Activated CD4-positive, alpha-beta T cell treated with anti-CD3 and anti-CD28 coated beads for 24 hours (primary cell): ENCODE results near the gene CCDC13.
"Not testable (repeated sequence)": the region's sequence is repeated elsewhere in the genome, so short reads cannot be mapped to it uniquely, and the experiment has no call there.

Source experiments
- DNase-seq, 2 donors: peaks; one replicate each; pipeline ENCODE4 v3.0.0-alpha.2; 2020; ENCODE audit warnings: low read depth in 2 of 2

CCDC13 gene, protein sequence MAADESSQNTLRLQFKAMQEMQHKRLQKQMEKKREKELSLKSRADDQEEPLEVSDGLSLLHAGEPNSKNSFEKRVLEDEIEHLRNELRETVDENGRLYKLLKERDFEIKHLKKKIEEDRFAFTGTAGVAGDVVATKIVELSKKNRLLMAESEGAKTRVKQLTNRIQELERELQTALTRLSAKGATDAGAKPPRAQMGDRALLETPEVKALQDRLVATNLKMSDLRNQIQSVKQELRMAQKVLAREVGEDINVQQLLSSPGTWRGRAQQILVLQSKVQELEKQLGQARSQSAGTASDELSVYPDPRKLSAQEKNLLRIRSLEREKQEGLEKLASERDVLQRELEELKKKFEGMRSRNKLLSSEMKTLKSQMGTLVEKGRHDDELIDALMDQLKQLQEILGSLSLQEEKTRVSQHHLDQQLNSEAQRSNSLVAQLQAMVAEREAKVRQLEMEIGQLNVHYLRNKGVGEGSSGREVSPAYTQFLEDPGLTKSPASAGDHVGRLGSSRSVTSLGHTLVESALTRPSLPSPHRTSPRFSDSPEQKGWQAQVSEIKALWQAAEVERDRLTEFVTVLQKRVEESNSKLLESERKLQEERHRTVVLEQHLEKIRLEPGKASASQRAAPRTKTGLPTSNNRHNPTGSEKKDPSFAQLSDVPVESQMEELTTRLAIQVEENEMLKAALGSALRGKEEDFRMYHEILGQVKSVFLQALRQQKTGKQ

DNA sequence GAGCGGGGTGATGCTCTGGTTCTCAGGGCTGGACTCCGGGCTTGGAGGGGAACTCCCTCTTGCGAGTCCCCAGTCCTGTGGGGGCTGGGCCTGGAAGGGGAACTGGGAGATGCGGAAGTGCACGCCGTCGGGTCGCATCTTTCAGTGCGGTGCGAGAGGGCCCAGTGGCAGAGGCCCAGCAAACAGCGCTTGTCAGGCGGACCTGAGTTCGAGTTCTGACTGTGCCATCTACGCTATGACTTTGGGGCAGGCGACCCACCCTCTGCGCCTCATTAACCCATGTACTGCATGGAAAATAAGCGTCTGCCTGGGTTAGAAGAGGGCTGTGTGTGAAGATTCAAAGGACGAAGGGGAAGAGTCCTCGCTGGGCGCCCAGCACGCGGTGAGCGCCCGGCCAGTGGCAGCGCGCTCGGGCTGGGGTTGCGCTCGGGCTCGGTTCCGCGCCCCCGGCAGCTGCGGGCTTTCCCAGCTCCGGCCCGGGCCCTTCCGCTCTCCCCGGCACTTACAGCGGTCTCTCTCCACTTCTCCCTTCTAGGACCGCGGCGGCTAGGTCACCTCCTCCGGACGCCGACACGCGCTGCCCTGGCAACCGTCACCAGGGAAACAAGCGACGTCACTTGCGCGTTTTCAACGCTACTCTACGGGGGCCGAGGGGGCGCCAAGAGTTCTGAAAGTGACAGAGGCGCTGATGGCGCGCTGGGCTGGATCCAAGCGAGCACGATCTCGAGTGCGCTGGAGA, at the start of gene CCDC13:
Gene CCDC13, minus strand, starts transcription at position 584 of the 739 bp plus-strand sequence. CDS start 14,908 bp downstream, outside the sequence.
- peak; percentile 72 to 91 for DNase-seq

DNA sequence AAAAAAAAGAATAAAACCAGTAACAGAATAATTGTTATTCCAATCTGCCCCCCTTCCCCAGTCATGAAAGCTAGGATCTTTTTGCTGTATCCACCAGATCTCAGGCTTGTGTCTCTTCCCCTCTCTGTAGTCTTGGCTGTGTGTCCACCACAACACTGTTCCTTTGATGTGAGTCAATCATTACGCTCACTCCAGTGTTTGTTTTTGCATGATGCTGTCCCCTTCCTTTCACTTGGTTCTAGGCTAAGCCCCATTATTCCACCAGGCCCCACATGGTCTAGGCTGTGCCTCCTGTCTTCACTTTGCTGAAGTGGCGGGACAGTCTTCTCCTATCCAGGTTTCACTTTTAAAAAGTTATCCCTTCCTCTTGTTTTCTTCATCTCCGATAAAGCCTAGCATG, 49.8 kb upstream of the CCDC13 start:
- DNase-seq, result no peak

DNA sequence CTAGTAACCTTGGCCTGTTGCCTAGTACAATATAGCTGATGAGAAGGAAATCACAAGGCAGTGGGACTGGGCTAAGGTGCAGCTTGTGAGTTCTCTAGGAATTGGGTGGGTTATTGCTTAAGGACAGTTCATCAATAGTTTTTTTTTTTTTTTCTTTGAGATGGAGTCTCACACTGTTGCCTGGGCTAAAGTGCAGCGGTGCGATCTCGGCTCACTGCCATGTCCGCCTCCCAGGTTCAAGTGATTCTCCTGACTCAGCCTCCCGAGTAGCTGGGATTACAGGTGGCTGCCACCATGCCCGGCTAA, 47.6 kb upstream of the CCDC13 start:
- DNase-seq, result no peak

DNA sequence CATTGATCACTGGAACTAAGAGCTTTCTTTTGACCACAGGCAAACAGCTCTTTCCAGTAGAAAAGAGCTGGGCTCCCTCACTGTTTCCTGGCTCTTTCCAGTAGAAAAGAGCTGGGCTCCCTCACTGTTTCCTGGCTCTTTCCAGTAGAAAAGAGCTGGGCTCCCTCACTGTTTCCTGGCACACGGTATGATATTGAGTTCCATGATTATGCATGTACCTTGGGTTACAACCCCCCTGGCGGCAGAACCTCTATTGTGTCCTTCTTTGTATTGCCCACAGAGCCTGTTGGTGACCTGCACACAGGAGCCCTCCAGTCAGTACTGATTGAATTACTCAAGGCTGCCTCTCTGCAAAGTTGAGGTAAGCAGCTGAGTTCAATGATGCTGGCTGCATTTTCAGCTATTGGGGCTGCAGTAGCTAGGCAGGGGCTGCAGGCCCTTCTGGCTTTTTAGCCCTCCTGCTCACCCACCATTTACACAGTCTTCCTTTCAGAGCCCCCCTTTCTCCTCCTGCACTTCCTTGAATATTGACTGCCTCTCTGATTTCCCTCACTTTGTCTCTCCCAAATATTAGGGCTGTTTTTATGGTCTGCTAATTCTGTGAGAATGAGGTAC, 46.4 kb upstream of the CCDC13 start:
- no peak for DNase-seq

DNA sequence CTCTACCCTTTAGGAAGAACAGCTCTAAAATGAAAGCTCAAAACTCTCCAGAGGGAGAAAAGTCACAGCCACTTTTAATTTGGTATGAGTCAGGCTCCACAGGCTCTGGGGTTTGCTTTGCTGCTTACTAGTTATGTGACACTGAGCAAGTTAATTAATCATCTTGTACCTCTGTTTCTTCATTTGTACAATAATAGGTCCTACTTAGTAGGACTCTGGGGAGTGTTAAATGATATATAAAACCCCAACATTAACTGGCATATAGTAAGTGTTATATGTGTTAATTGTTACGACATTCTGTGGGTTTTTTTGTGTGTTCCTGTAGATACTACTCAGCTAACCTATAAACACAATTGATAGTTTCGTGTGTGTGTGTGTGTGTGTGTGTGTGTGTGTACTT, 42.8 kb upstream of the CCDC13 start:
- no peak for DNase-seq

DNA sequence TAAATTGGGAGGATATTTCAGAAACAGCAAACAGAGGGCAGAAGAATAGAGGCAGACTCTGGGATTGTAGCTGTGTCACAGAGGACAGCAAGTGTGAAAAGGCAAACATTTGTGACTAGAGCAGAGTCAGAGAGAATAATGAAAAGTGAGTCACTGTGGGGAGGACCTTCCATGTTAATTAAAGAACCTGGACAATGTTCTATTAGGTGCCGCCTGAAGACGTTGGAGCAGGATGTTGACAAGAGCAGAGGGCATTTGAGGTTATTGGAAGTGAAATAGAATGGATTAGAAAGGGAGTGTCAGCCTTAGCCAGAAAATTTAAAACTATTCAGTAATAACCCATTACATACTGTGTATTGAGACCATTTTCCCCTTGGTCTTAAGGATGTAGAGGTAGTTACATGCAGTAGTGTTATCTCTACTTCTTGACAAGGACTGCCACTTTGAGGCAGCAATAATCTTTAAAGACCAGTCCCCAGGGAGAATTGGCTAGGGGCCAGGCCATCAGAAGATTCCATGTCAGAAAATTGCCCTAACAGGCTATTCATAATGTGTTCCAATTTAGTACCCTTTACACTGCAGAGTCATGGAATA, 42.0 kb upstream of the CCDC13 start:
- no peak for DNase-seq

DNA sequence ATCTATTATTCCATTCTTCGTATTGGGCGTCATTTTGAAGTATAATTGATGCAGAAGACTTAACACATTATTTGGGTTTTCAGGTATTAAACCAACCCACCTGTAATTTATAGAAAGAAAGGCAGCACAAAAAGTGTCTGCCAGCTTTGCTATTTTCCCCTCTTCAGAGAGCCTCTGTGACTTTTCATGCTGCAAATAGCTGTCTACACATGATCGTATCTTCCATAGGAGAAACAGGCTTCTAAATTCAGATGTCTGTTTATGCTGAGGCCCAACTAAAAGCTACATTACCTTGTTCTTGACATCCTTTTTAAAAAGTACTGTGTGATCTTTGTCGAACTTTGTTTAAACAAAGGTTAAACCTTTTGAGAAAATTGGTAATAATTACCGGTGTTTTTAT, 41.2 kb upstream of the CCDC13 start:
- no peak for DNase-seq

DNA sequence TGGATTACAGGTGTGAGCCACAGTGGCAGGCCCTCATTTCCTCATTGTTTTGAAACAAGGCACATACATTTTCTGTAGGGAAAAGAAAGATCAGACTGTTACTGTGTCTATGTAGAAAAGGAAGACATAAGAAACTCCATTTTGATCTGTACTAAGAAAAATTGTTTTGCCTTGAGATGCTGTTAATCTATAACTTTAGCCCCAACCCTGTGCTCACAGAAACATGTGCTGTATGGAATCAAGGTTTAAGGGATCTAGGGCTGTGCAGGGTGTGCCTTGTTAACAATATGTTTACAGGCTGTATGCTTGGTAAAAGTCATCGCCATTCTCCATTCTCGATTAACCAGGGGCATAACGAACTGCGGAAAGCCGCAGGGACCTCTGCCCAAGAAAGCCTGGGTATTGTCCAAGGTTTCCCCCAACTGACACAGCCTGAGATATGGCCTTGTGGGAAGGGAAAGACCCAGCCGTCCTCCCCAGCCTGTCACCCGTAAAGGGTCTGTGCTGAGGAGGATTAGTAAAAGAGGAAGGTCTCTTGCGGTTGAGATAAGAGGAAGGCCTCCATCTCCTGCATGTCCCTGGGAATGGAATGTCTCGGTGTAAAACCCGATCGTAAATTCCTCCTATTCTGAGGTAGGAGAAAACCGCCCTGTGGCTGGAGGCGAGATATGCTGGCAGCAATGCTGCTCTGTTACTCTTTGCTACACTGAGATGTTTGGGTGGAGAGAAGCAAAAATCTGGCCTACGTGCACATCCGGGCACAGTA, 38.2 kb upstream of the CCDC13 start:
- DNase-seq, result not testable (repeated sequence)

DNA sequence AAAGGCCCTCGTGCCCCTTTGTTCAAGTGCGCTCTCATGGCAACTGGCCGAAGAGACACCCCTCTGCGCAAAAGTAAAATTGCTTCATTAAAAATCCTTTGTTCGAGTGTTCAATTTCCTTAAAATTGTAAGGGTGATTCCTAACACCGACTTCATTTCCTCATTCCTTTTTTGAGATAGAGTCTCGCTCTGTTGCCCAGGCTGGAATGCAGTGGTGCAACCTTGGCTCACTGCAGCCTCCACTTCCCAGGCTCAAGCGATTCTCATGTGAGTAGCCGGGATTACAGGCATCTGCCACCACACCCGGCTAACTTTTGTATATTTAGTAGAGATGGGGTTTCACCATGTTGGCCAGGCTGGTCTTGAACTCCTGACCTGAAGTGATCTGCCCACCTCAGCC, 37.7 kb upstream of the CCDC13 start:
- DNase-seq, result not testable (repeated sequence)

DNA sequence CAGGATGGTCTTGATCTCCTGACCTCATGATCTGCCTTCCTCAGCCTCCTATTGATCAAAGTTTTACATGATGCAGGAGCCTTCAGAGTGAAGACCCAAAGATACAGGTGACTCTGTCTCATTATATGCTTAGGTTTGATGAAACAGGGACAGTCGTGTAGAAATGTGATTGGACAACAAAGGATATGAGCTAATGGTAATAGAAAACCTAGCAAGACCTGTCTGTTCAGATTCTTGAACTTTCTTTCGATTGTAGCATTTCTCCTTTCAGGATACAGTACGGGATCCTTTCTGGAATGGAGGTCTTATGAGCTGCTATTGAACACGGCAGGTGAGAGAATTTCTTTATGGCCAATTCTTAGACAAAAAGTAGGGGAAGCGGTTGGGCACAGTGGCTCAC, 36.1 kb upstream of the CCDC13 start, which contains the start of gene ACKR2:
Gene ACKR2, plus strand, starts transcription at position 244 of the 400 bp plus-strand sequence. CDS start 55,058 bp downstream, outside the sequence.
- DNase-seq, result no peak

DNA sequence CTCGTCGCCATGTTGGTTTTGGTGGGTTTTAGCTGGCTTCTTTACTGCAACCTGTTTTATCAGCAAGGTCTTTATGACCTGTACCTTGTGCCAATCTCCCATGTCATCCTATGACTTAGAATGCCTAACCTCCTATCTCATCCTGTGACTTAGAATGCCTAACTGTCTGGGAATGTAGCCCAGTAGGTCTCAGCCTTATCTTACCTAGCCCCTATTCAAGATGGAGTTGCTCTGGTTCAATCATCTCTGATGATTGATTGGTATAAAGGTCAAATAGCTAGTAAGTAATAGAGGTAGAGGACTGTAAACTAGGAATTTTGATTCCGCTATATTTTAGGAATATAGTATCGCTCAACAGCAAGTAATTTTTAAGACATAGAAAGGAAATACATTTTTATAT, 34.9 kb upstream of the CCDC13 start:
- no peak for DNase-seq

DNA sequence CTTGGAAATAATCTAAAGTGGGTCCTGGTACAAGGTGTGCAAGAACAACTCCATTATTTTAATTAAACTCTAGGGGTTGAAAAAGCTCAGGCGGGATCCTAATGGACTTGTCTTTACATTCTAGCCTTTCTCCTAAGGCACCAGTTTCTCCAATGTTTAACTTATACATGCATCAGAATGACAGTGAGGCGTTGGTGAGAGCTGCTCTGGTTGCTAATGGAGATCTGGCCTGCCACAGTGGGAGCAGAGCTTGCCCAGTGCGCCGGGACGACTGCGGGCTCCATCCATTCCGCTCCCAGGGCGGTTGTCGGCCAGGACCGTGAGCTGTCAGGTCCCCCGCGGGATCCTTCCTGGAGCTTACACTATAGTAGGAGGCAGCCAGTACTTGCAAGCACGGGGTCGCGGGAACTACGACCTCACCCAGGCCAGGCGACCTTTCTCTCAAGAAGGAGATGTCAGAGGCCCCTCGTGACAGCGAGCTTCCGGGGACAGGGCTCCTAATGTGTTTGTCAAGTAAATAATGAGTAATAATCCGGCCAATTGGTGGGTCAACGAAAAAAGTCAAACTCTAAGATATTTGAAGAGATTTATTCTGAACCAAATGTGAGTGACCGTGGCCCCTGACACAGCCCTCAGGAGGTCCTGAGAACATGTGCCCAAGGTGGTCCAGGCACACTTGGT, 32.2 kb upstream of the CCDC13 start:
- no peak for DNase-seq

DNA sequence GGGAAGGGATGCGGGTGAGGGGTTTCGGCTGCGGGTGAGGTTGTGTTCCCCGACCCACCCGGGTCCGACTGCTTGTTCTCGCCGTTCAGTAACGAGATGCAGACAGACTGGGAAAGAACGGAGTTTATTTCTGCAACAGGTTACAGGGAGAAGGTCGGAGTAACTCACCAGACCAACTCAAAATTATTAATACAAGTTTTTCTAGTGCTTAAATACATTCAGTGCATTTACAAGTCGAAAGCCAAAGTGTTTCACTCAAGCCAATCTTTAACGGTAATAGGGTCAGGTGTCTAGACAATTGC, 31.7 kb upstream of the CCDC13 start:
- DNase-seq, result no peak

DNA sequence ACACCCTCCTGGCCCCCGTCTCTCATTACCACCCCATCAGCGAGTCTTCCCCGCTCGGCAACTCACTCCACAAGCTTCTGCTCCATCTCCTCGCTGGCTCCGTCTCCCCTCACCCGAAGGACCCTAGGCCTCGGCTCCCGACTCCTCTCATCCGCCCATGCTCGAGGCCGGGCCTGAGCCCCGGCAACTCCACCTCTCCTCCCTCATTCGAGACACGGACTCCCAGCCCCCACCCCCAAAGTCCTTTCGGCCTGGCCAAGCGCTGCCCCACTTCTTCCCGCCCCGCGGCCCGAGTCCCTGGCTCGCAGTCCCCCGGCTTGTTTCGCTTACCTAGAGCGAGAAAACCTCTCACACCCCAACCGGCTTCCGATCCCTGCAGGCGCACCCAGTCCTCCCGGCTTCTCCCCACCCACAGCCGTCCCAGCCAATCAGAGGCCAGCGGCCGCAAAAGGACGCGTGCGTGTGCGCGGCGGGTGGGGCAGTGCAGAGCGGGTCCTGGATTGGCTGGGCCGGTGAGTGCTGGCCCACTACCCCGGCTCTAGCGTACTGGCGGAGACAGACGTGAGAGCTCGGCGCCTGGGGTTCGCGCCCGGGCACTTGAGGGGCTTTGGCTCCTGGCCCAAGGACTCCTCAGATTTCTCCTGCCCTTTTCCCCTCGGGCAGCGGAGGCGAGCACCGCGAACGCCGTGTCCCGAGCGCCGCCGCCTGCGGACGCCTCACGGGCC, 31.2 kb upstream of the CCDC13 start, which contains the start of gene HIGD1A:
Gene HIGD1A, minus strand, starts transcription at position 385 of the 725 bp plus-strand sequence. CDS start 10,237 bp downstream, outside the sequence.
- DNase-seq, result peak; percentile 86 to 91

DNA sequence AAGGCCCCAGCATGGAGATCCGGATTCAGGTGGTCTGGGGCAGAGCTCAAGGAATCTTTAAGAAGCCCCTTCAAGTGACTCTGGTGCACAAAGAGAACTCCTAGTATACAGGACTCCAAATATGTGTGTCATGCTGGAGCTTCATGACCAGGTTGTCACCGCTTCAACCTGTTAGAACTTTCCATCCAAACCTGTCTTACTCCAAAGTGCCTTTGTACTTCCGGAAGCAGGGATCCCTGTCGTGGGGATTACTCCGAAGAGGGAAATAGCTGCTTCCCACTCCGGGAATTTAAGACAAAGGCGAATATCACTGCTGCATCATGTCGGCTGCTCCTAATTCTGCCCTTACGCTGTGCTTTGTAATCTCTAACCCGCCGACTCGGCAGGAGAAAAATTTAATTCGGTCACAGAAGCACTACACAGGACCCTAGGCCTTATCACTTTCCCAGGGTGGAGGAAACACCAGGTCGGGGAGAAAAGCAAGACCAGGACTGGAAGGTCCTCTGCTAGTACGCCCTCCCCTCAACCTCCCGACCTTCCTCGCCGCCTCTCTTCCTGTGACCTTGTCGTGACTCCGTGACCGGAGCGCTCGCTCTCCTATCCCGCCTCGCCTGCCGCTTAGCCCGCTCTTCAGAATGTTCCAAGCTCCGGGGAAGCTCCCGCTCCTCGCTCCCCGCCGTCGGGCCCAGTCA, 30.5 kb upstream of the CCDC13 start:
- DNase-seq, result peak in 1 of 2 donors; percentile 10

DNA sequence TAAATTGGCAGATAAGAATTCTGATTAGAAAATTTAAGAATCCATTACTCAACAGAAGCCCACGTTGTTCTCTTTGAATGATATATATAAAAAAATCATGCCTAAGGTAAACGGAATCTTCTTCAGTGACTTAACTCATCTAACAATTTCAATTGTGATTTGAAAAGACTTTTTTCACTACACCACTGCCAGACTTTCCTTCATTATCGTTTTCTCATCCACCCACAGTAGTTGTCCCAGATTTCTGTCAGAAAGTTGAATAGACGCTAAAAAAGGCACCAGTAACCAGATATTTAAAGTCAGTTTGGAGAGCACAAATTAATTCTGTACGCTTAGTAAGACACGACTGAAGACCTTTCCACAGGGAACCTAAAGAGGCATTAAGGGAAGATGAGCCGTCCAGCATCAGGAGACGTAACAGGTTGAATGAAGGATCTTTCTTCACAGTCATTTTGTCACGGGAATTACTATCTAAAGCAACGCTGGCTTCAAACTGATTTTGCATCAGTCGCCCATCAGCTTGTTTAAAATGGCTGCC, 29.9 kb upstream of the CCDC13 start:
- no peak for DNase-seq

DNA sequence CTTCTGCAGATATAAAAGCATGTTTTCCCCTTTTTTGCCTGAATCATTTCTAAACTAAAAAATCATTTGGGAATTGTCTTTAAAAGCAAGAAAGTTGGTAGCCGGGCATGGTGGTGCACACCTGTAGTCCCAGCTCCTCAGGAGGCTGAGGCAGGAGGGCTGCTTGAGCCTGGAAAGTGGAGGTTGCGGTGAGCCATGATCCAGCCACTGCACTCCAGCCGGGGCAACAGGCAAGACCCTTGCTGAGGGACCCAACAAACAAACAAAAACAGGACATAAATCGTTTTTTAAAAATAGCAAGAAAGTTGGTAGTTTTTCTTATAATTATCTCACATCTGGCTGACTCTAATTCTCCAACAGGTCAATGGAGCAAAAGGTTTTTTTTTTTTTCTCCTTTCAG, 28.7 kb upstream of the CCDC13 start:
- no peak for DNase-seq

DNA sequence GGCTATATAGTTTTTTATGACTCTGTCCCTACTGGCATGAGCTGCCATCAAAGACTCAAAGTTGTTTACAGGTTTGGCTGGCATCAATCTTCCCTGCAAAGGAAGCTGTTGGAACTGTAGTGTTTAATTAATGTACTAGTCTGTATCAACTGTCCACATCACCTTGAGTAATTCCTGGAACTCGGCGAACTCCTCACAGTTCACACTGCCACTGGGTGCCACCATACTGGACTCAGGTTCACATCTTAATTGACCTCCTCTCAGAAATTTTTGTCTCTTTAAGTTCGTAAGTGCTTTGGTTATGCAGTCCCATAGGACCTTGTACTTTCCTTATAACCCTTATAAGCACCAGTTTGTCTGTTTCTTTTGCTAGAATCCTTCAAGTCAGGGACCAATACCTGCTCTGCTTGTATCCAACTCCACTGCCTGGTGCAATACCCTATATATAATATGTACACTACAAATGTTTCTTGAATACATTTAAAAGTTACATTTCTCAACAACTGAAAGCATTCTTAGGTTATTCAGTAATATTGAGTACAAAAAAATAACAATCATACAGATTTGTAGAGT, 28.1 kb upstream of the CCDC13 start:
- DNase-seq, result no peak
